Cardiac muscle cell (in vitro differentiated cells and primary cell): Measurements from ENCODE around the gene SH3RF3. TPM values are rescaled to one million over a fixed set of nuclear protein-coding genes. Genes with fewer than 3 reads are reported as not detected.

Source experiments
- DNase-seq, 2 donors: peaks; one replicate each; pipeline versions ENCODE4 v3.0.0 to v3.0.0-alpha.2; 2010 to 2017; ENCODE audit warnings: low read depth in 1 of 2, low spot score in 1 of 2
- H3K27ac ChIP-seq: fragments of 200-600 bp; sonication (generic); 2 replicates; pipeline ENCODE4 v1.5.1; 2016
- H3K27me3 ChIP-seq: fragments of 200-600 bp; sonication (generic); 2 replicates; pipeline ENCODE4 v1.6.0; 2016; ENCODE audit warnings: control low read depth
- H3K36me3 ChIP-seq: fragments of 200-600 bp; sonication (generic); 2 replicates; pipeline ENCODE4 v1.5.1; 2016; ENCODE audit warnings: control low read depth
- H3K4me1 ChIP-seq: fragments of 200-600 bp; sonication (generic); 2 replicates; pipeline ENCODE4 v1.8.1; 2017; ENCODE audit warnings: low read depth, mild to moderate bottlenecking, mixed run types
- H3K4me3 ChIP-seq: fragments of 200-600 bp; sonication (generic); 2 replicates; pipeline ENCODE4 v1.5.1; 2016; ENCODE audit warnings: mild to moderate bottlenecking
- H3K9me3 ChIP-seq: fragments of 200-600 bp; sonication (generic); 2 replicates; pipeline ENCODE4 v1.5.1; 2017; ENCODE audit warnings: low read depth, mild to moderate bottlenecking, control low read depth
- CTCF ChIP-seq: IDR thresholded peaks from 2 replicates; pipeline ENCODE4 v1.5.1; 2012; ENCODE audit warnings: low read depth, mild to moderate bottlenecking, low read length
- polyA plus RNA-seq: library from polyadenylated mRNA; unstranded; fragments of >200 nt; fragmentation: Nextera tagmentation; extraction: Ambion mirVana; gene quantifications from 2 replicates; pipeline ENCODE4 v1.2.1, GENCODE V29; 2016
- total RNA-seq: library from RNA; depleted of rRNA; stranded (reverse); fragments of >200 nt; gene quantifications from 2 replicates; pipeline ENCODE4 v1.2.3, GENCODE V29; 2016

SH3RF3 gene
- total and polyA plus RNA-seq, 2 experiments from 2014 or later, result 1.2 to 1.7 TPM

- no peak for TF ChIP-seq CTCF
- Histone ChIP-seq H3K27me3 (peaks cover 10% of the 10 kb centered on the region), H3K27ac (no peak overlapping the region), H3K9me3 (no peaks in the 10 kb centered on the region), H3K4me3 (no peak overlapping the region), H3K36me3 (no peaks in the 10 kb centered on the region), H3K4me1 (no peaks in the 10 kb centered on the region)
- DNase-seq, result no peak
Measured at GRCh38 chr2:109368798-109369197, 239.8 kb downstream of the SH3RF3 start.

GRCh38 chr2:109369671-109370191 is 240.7 kb downstream of the SH3RF3 start:
- no peak for DNase-seq
- H3K4me3 ChIP-seq, result no peak overlapping the region
- no peak overlapping the region for H3K27ac ChIP-seq
- H3K36me3 ChIP-seq, result no peaks in the 10 kb centered on the region
- no peaks in the 10 kb centered on the region for H3K9me3 ChIP-seq
- H3K27me3 ChIP-seq, result peaks cover 14% of the 10 kb centered on the region
- TF ChIP-seq CTCF, result no peak
- no peaks in the 10 kb centered on the region for H3K4me1 ChIP-seq

- Histone ChIP-seq H3K36me3 (no peaks in the 10 kb centered on the region), H3K4me3 (no peak overlapping the region), H3K9me3 (no peaks in the 10 kb centered on the region), H3K4me1 (no peaks in the 10 kb centered on the region), H3K27me3 (peaks cover 14% of the 10 kb centered on the region), H3K27ac (no peak overlapping the region)
- no peak for DNase-seq
- no peak for TF ChIP-seq CTCF
Measured at GRCh38 chr2:109370399-109371035, 241.5 kb downstream of the SH3RF3 start.

GRCh38 chr2:109371481-109372170 is 242.6 kb downstream of the SH3RF3 start:
- Histone ChIP-seq H3K4me3 (no peak overlapping the region), H3K27ac (no peak overlapping the region), H3K4me1 (no peaks in the 10 kb centered on the region), H3K36me3 (no peaks in the 10 kb centered on the region), H3K9me3 (no peaks in the 10 kb centered on the region), H3K27me3 (peaks cover 14% of the 10 kb centered on the region)
- DNase-seq, result no peak
- no peak for TF ChIP-seq CTCF

- no peaks in the 10 kb centered on the region for H3K9me3 ChIP-seq
- H3K27ac ChIP-seq, result no peak overlapping the region
- no peak overlapping the region for H3K4me3 ChIP-seq
- TF ChIP-seq CTCF, result no peak
- peaks cover 14% of the 10 kb centered on the region for H3K27me3 ChIP-seq
- H3K36me3 ChIP-seq, result no peaks in the 10 kb centered on the region
- no peak for DNase-seq
- H3K4me1 ChIP-seq, result no peaks in the 10 kb centered on the region
Measured at GRCh38 chr2:109372171-109372568, 243.2 kb downstream of the SH3RF3 start.
